Measurements from ENCODE around the gene ADARB2. TPM values are rescaled to one million over a fixed set of nuclear protein-coding genes. Genes with fewer than 3 reads are reported as not detected.
A peak's percentile ranks its signal among the peaks of the same experiment; 100 is the strongest.

ADARB2 gene
- total RNA-seq, 1 donor from 2014 or later: 0.80 TPM

- Histone ChIP-seq H3K27me3 (ENCODE audit: low read depth) (peaks cover 5% of the 10 kb centered on the region), H3K4me1 (no peaks in the 10 kb centered on the region), H3K27ac (no peak overlapping the region), H3K4me3 (no peak overlapping the region), H3K9me3 (no peaks in the 10 kb centered on the region), H3K36me3 (no peaks in the 10 kb centered on the region)
- no peak for TF ChIP-seq CTCF (IDR thresholded peaks at IDR 0.05)
- ATAC-seq (no peak), DNase-seq (peak; percentile 13)
- intact Hi-C loops (cut with DNase I): no loop called here
Observed at GRCh38 chr10:1179346-1180070, 557.8 kb downstream of the ADARB2 start.

- DNase-seq: peak; percentile 17
- intact Hi-C loops (cut with DNase I): no loop called here
Observed at GRCh38 chr10:1178506-1178905, 558.8 kb downstream of the ADARB2 start.

GRCh38 chr10:1177936-1178335 lies 559.4 kb downstream of the ADARB2 start:
- ATAC-seq: no peak
- TF ChIP-seq CTCF (IDR thresholded peaks at IDR 0.05): no peak
- no peaks in the 10 kb centered on the region for H3K9me3 ChIP-seq
- no peaks in the 10 kb centered on the region for H3K4me1 ChIP-seq
- H3K27ac ChIP-seq: no peak overlapping the region
- H3K27me3 ChIP-seq (ENCODE audit: low read depth): peaks cover 4% of the 10 kb centered on the region
- DNase-seq: no peak
- H3K4me3 ChIP-seq: no peak overlapping the region
- no peaks in the 10 kb centered on the region for H3K36me3 ChIP-seq
- intact Hi-C loops (cut with DNase I): no loop called here

More at GRCh38 chr10:1178506-1178905, 558.8 kb downstream of the ADARB2 start:
- H3K4me1 ChIP-seq: no peaks in the 10 kb centered on the region
- no peak for ATAC-seq
- H3K27me3 ChIP-seq (ENCODE audit: low read depth): peaks cover 4% of the 10 kb centered on the region
- H3K36me3 ChIP-seq: no peaks in the 10 kb centered on the region
- TF ChIP-seq CTCF (IDR thresholded peaks at IDR 0.05): no peak
- H3K4me3 ChIP-seq: no peak overlapping the region
- H3K27ac ChIP-seq: no peak overlapping the region
- H3K9me3 ChIP-seq: no peaks in the 10 kb centered on the region

GRCh38 chr10:1175956-1176565 lies 561.3 kb downstream of the ADARB2 start:
- H3K27me3 ChIP-seq (ENCODE audit: low read depth): peaks cover 4% of the 10 kb centered on the region
- DNase-seq (no peak), ATAC-seq (no peak)
- H3K4me3 ChIP-seq: no peak overlapping the region
- H3K9me3 ChIP-seq: no peaks in the 10 kb centered on the region
- H3K36me3 ChIP-seq: no peaks in the 10 kb centered on the region
- H3K4me1 ChIP-seq: no peaks in the 10 kb centered on the region
- TF ChIP-seq CTCF (IDR thresholded peaks at IDR 0.05): no peak
- intact Hi-C loops (cut with DNase I): no loop called here
- H3K27ac ChIP-seq: no peak overlapping the region

GRCh38 chr10:1174022-1174421 lies 563.3 kb downstream of the ADARB2 start:
- no peaks in the 10 kb centered on the region for H3K27me3 ChIP-seq (ENCODE audit: low read depth)
- H3K4me1 ChIP-seq: no peaks in the 10 kb centered on the region
- intact Hi-C loops (cut with DNase I): no loop called here
- no peaks in the 10 kb centered on the region for H3K9me3 ChIP-seq
- no peak overlapping the region for H3K27ac ChIP-seq
- no peak for DNase-seq
- no peak for TF ChIP-seq CTCF (IDR thresholded peaks at IDR 0.05)
- no peak overlapping the region for H3K4me3 ChIP-seq
- peak in 1 of 2 donors; percentile 27 for ATAC-seq
- no peaks in the 10 kb centered on the region for H3K36me3 ChIP-seq
